HepG2 (cell line): ENCODE data around the gene ZNF25. TPM values are rescaled to one million over a fixed set of nuclear protein-coding genes. Genes with fewer than 3 reads are reported as not detected.

Experiments
- E2F5 ChIP-seq: sonication (generic); formaldehyde crosslinking; conservative IDR thresholded peaks from 2 replicates; pipeline ENCODE4 v1.4.0; 2020; ENCODE audit warnings: missing genetic modification reagents
- NKX3-1 ChIP-seq: sonication (generic); formaldehyde crosslinking; IDR thresholded peaks from 2 replicates; pipeline ENCODE4 v1.5.0; 2020; ENCODE audit warnings: missing genetic modification reagents
- PAWR ChIP-seq: sonication (generic); formaldehyde crosslinking; IDR thresholded peaks from 2 replicates; pipeline ENCODE4 v1.4.0; 2020; ENCODE audit warnings: missing genetic modification reagents, mild to moderate bottlenecking, borderline replicate concordance
- PITX1 ChIP-seq: sonication (generic); formaldehyde crosslinking; IDR thresholded peaks from 2 replicates; pipeline ENCODE4 v1.5.1; 2020; ENCODE audit warnings: mild to moderate bottlenecking, missing genetic modification reagents
- RELA ChIP-seq: sonication (generic); formaldehyde crosslinking; IDR thresholded peaks from 2 replicates; pipeline ENCODE4 v1.4.0; 2020; ENCODE audit warnings: missing genetic modification reagents
- ZBTB42 ChIP-seq: sonication (generic); formaldehyde crosslinking; IDR thresholded peaks from 2 replicates; pipeline ENCODE4 v1.5.0; 2020; ENCODE audit warnings: mild to moderate bottlenecking, missing genetic modification reagents
- ZMYM2 ChIP-seq: sonication (generic); formaldehyde crosslinking; IDR thresholded peaks from 2 replicates; pipeline ENCODE4 v1.8.0; 2022; ENCODE audit warnings: mild to moderate bottlenecking, missing genetic modification reagents
- ZNF232 ChIP-seq: sonication (generic); formaldehyde crosslinking; IDR thresholded peaks from 2 replicates; pipeline ENCODE4 v1.4.0; 2020; ENCODE audit warnings: missing genetic modification reagents, borderline replicate concordance
- ZNF383 ChIP-seq: sonication (generic); formaldehyde crosslinking; IDR thresholded peaks from 2 replicates; pipeline ENCODE4 v1.4.0; 2020; ENCODE audit warnings: missing genetic modification reagents, mild to moderate bottlenecking, borderline replicate concordance
- ZNF616 ChIP-seq: sonication (generic); formaldehyde crosslinking; IDR thresholded peaks from 2 replicates; pipeline ENCODE4 v1.5.0; 2020; ENCODE audit warnings: low read depth, mild to moderate bottlenecking, missing genetic modification reagents
- ZNF800 ChIP-seq: sonication (generic); formaldehyde crosslinking; IDR thresholded peaks from 2 replicates; pipeline ENCODE4 v1.4.0; 2020; ENCODE audit warnings: missing genetic modification reagents
- ZSCAN21 ChIP-seq: sonication (generic); formaldehyde crosslinking; IDR thresholded peaks from 2 replicates; pipeline ENCODE4 v1.8.0; 2022; ENCODE audit warnings: mild to moderate bottlenecking, missing genetic modification reagents, moderate library complexity, borderline replicate concordance
- polyA plus RNA-seq, 8 experiments: library from polyadenylated mRNA; depleted of rRNA in 3 of 8; stranded (reverse) in 7 of 8; unstranded in 1 of 8; fragments of >200 nt; fragmentation: Illumina TruSeq in 4 of 8; extraction: Trizol in 4 of 8; gene quantifications; 2 replicates each; pipeline versions ENCODE4 v1.2.1 to v1.2.3, GENCODE V29; 2011 to 2016; ENCODE audit warnings: low read depth in 4 of 8, missing spikeins in 1 of 8, mixed read lengths in 1 of 8; ENCODE audit not compliant: insufficient read depth in 1 of 8
- total RNA-seq, 5 experiments: library from RNA; depleted of rRNA; stranded (reverse); fragments of >200 nt; fragmentation: Illumina TruSeq; extraction: Trizol; gene quantifications; 2 replicates each; pipeline ENCODE4 v1.2.3, GENCODE V29; 2016; ENCODE audit warnings: low read depth in 1 of 5
- TF ChIP-seq, protein P1 (sequence below): sonication (generic); formaldehyde crosslinking; IDR thresholded peaks from 2 replicates; pipeline ENCODE4 v1.5.1; 2020; ENCODE audit warnings: mild to moderate bottlenecking, missing genetic modification reagents, moderate library complexity
- TF ChIP-seq, protein P2 (sequence below): sonication (generic); formaldehyde crosslinking; IDR thresholded peaks from 2 replicates; pipeline ENCODE4 v1.4.0; 2020; ENCODE audit warnings: mild to moderate bottlenecking, missing genetic modification reagents

ZNF25 gene
- total and polyA plus RNA-seq, 2 of the 13 experiments (the other 11 are each of a cell fraction or from before 2014, with no cell fraction given), result 1.4 to 1.5 TPM

GRCh38 chr10:37976091-37976879, at the start of gene ZNF25 (continued):
- 0 out of 2 replicates have a peak, but pooled peaks have one; percentile 18 for TF ChIP-seq NKX3-1 (CRISPR knock-in tag)
- TF ChIP-seq RELA (CRISPR knock-in tag), result peak; percentile 75; the same call in 1 of the 2 replicates
- TF ChIP-seq ZBTB42 (CRISPR knock-in tag), result 0 out of 2 replicates have a peak, but pooled peaks have one; percentile 81
- TF ChIP-seq ZNF616 (CRISPR knock-in tag), result 0 out of 2 replicates have a peak, but pooled peaks have one; percentile 28
- TF ChIP-seq, protein P1, sequence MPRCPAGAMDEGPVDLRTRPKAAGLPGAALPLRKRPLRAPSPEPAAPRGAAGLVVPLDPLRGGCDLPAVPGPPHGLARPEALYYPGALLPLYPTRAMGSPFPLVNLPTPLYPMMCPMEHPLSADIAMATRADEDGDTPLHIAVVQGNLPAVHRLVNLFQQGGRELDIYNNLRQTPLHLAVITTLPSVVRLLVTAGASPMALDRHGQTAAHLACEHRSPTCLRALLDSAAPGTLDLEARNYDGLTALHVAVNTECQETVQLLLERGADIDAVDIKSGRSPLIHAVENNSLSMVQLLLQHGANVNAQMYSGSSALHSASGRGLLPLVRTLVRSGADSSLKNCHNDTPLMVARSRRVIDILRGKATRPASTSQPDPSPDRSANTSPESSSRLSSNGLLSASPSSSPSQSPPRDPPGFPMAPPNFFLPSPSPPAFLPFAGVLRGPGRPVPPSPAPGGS (CRISPR knock-in tag), result peak; percentile 74
- TF ChIP-seq PITX1 (CRISPR knock-in tag), result 0 out of 2 replicates have a peak, but pooled peaks have one; percentile 22
- peak; percentile 84; the same call in 1 of the 2 replicates for TF ChIP-seq ZNF800 (CRISPR knock-in tag)
- TF ChIP-seq ZSCAN21 (CRISPR knock-in tag), result peak; percentile 59; the same call in 1 of the 2 replicates
- TF ChIP-seq ZMYM2 (CRISPR knock-in tag), result peak; percentile 50; the same call in 1 of the 2 replicates
- 0 out of 2 replicates have a peak, but pooled peaks have one; percentile 36 for TF ChIP-seq E2F5 (CRISPR knock-in tag)
- 0 out of 2 replicates have a peak, but pooled peaks have one; percentile 55 for TF ChIP-seq ZNF383 (CRISPR knock-in tag)
- 0 out of 2 replicates have a peak, but pooled peaks have one; percentile 39 for TF ChIP-seq PAWR (CRISPR knock-in tag)
- TF ChIP-seq, protein P2, sequence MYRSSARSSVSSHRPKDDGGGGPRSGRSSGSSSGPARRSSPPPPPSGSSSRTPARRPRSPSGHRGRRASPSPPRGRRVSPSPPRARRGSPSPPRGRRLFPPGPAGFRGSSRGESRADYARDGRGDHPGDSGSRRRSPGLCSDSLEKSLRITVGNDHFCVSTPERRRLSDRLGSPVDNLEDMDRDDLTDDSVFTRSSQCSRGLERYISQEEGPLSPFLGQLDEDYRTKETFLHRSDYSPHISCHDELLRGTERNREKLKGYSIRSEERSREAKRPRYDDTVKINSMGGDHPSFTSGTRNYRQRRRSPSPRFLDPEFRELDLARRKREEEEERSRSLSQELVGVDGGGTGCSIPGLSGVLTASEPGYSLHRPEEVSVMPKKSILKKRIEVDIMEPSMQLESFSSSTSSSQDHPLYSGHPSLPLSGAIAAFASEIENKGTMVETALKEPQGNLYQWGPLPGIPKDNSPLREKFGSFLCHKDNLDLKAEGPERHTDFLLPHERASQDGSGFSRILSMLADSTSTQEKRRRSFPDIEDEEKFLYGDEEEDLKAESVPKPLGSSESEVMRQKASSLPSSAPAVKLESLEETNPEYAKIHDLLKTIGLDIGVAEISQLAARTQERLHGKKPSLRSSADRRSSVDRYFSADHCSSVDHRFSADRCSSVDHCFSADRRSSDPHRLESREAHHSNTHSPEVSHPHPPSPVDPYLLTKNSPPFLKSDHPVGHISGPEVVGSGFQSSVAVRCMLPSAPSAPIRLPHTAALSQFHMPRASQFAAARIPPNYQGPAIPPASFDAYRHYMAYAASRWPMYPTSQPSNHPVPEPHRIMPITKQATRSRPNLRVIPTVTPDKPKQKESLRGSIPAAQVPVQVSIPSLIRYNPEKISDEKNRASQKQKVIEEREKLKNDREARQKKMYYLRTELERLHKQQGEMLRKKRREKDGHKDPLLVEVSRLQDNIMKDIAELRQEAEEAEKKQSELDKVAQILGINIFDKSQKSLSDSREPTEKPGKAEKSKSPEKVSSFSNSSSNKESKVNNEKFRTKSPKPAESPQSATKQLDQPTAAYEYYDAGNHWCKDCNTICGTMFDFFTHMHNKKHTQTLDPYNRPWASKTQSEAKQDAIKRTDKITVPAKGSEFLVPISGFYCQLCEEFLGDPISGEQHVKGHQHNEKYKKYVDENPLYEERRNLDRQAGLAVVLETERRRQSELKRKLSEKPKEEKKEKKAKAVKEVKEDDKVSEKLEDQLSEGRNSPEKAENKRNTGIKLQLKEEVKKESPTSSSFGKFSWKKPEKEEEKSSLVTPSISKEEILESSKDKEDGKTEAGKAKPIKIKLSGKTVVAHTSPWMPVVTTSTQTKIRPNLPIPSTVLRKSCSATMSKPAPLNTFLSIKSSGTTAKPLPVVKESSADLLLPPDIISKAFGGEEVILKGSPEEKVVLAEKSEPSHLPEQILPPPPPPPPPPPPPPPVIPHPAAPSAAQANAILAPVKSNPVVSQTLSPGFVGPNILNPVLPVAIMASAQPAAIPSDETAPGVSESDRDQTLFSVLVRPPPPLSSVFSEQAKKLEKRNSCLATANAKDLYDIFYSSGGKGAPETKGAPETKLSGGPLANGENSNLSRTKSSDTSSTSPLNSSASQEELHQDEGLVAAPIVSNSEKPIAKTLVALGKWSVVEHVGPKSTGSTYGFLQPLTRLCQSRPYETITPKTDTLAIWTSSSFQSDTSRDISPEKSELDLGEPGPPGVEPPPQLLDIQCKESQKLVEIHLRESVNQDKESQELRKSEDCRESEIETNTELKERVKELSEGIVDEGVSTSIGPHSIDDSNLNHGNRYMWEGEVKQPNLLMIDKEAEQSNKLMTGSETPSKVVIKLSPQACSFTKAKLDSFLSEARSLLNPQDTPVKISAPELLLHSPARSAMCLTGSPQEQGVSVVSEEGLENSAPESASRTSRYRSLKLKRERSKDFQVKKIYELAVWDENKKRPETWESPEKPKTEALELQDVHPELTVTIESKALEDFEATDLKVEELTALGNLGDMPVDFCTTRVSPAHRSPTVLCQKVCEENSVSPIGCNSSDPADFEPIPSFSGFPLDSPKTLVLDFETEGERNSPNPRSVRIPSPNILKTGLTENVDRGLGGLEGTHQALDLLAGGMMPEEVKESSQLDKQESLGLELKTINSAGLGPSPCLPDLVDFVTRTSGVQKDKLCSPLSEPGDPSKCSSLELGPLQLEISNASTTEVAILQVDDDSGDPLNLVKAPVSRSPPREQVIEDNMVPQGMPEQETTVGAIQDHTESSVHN (CRISPR knock-in tag), result 0 out of 2 replicates have a peak, but pooled peaks have one; percentile 24
- TF ChIP-seq ZNF232 (CRISPR knock-in tag), result peak; percentile 78
